AG09319 (cell line): ENCODE results near the gene TDRD3.
"Not testable (repeated sequence)": the region's sequence is repeated elsewhere in the genome, so short reads cannot be mapped to it uniquely, and the experiment has no call there.

Experiments
- DNase-seq: peaks from one replicate; pipeline ENCODE4 v3.0.0-alpha.2; 2010; ENCODE audit warnings: low read depth; ENCODE audit errors: extremely low read depth
- CTCF ChIP-seq: IDR thresholded peaks from 2 replicates; pipeline ENCODE4 v1.5.1; 2011; ENCODE audit warnings: low read depth, mild to moderate bottlenecking, inconsistent platforms, low read length, moderate library complexity

The TDRD3 gene

GRCh38 chr13:60356970-60357369 is 40.0 kb upstream of the TDRD3 start:
- no peak for DNase-seq
- TF ChIP-seq CTCF = no peak

GRCh38 chr13:60358453-60358852 is 38.6 kb upstream of the TDRD3 start:
- DNase-seq = no peak
- TF ChIP-seq CTCF = no peak

- TF ChIP-seq CTCF = no peak
- DNase-seq = no peak
Measured at GRCh38 chr13:60363288-60363687, 33.7 kb upstream of the TDRD3 start.

GRCh38 chr13:60369242-60369641 is 27.8 kb upstream of the TDRD3 start:
- TF ChIP-seq CTCF = no peak; the same call in 1 of the 2 replicates
- no peak for DNase-seq

- no peak for TF ChIP-seq CTCF
- no peak for DNase-seq
Measured at GRCh38 chr13:60370343-60370742, 26.7 kb upstream of the TDRD3 start.

GRCh38 chr13:60372141-60372540 is 24.9 kb upstream of the TDRD3 start:
- no peak for DNase-seq
- TF ChIP-seq CTCF = no peak

GRCh38 chr13:60379282-60379681 is 17.7 kb upstream of the TDRD3 start:
- DNase-seq = not testable (repeated sequence)

GRCh38 chr13:60379837-60380565 is 17.0 kb upstream of the TDRD3 start:
- no peak for TF ChIP-seq CTCF
- DNase-seq = no peak
